Peyer's patch (tissue), 4 donors: ENCODE measurements around the gene DDAH2.

ENCODE experiments used
- CTCF ChIP-seq, 6 experiments: fragments of 450-650 bp in 4 of 6; fragments of 200-600 bp in 2 of 6; sonication (generic) in 1 of 6; IDR thresholded peaks; one replicate each; pipeline ENCODE4 v1.5.1; 2017 to 2019; ENCODE audit warnings: antibody characterized with exemption in 6 of 6, mild to moderate bottlenecking in 3 of 6, moderate library complexity in 1 of 6
- POLR2A ChIP-seq, 2 donors: fragments of 450-650 bp; IDR thresholded peaks; one replicate each; pipeline ENCODE4 v1.5.1; 2017; ENCODE audit warnings: antibody characterized with exemption in 2 of 2, mild to moderate bottlenecking in 2 of 2, moderate library complexity in 2 of 2

GRCh38 chr6:31733734-31734133 lies 4.6 kb upstream of the DDAH2 start:
- no peak for TF ChIP-seq CTCF (IDR thresholded peaks at IDR 0.05)
- no peak for TF ChIP-seq POLR2A (IDR thresholded peaks at IDR 0.05)
